ENCODE results near the gene PROX1.

Gene PROX1

GRCh38 chr1:213979751-213980586, 7.8 kb upstream of the PROX1 start:
- no peaks in the 10 kb centered on the region for H3K9me3 ChIP-seq
- no peaks in the 10 kb centered on the region for H3K4me1 ChIP-seq (ENCODE audit: control insufficient read depth in 1 of 2, insufficient read depth in 1 of 2, low read depth in 1 of 2, low read length in 1 of 2)
- H3K27me3 ChIP-seq = peaks cover 93% of the 10 kb centered on the region
- no peak overlapping the region for H3K4me3 ChIP-seq (ENCODE audit: low read depth in 1 of 2, low read length in 1 of 2)
- H3K36me3 ChIP-seq = no peaks in the 10 kb centered on the region
- no peak for TF ChIP-seq CTCF (IDR thresholded peaks at IDR 0.05)
- no peak overlapping the region for H3K27ac ChIP-seq

GRCh38 chr1:213980906-213981305, 6.9 kb upstream of the PROX1 start:
- H3K4me3 ChIP-seq (ENCODE audit: low read depth in 1 of 2, low read length in 1 of 2) = no peak overlapping the region
- H3K36me3 ChIP-seq = no peaks in the 10 kb centered on the region
- H3K27ac ChIP-seq = no peak overlapping the region
- H3K27me3 ChIP-seq = peaks cover 97% of the 10 kb centered on the region
- H3K9me3 ChIP-seq = no peaks in the 10 kb centered on the region
- no peaks in the 10 kb centered on the region for H3K4me1 ChIP-seq (ENCODE audit: control insufficient read depth in 1 of 2, insufficient read depth in 1 of 2, low read depth in 1 of 2, low read length in 1 of 2)
- TF ChIP-seq CTCF (IDR thresholded peaks at IDR 0.05) = no peak

GRCh38 chr1:213982289-213982671, 5.5 kb upstream of the PROX1 start:
- H3K4me3 ChIP-seq (ENCODE audit: low read depth in 1 of 2, low read length in 1 of 2) = no peak overlapping the region
- no peak for TF ChIP-seq CTCF (IDR thresholded peaks at IDR 0.05)
- no peaks in the 10 kb centered on the region for H3K4me1 ChIP-seq (ENCODE audit: control insufficient read depth in 1 of 2, insufficient read depth in 1 of 2, low read depth in 1 of 2, low read length in 1 of 2)
- no peak overlapping the region for H3K27ac ChIP-seq
- H3K27me3 ChIP-seq = peaks cover 100% of the 10 kb centered on the region
- no peaks in the 10 kb centered on the region for H3K36me3 ChIP-seq
- no peaks in the 10 kb centered on the region for H3K9me3 ChIP-seq

- no peak overlapping the region for H3K27ac ChIP-seq
- peaks cover 100% of the 10 kb centered on the region for H3K27me3 ChIP-seq
- no peaks in the 10 kb centered on the region for H3K9me3 ChIP-seq
- TF ChIP-seq CTCF (IDR thresholded peaks at IDR 0.05) = no peak
- no peaks in the 10 kb centered on the region for H3K36me3 ChIP-seq
- no peaks in the 10 kb centered on the region for H3K4me1 ChIP-seq (ENCODE audit: control insufficient read depth in 1 of 2, insufficient read depth in 1 of 2, low read depth in 1 of 2, low read length in 1 of 2)
- no peak overlapping the region for H3K4me3 ChIP-seq (ENCODE audit: low read depth in 1 of 2, low read length in 1 of 2)
Observed at GRCh38 chr1:213982672-213983492, 4.9 kb upstream of the PROX1 start.

- peaks cover 100% of the 10 kb centered on the region for H3K27me3 ChIP-seq
- TF ChIP-seq CTCF (IDR thresholded peaks at IDR 0.05) = no peak
- no peaks in the 10 kb centered on the region for H3K36me3 ChIP-seq
- H3K27ac ChIP-seq = no peak overlapping the region
- H3K9me3 ChIP-seq = no peaks in the 10 kb centered on the region
- H3K4me1 ChIP-seq (ENCODE audit: control insufficient read depth in 1 of 2, insufficient read depth in 1 of 2, low read depth in 1 of 2, low read length in 1 of 2) = no peaks in the 10 kb centered on the region
- no peak overlapping the region for H3K4me3 ChIP-seq (ENCODE audit: low read depth in 1 of 2, low read length in 1 of 2)
Observed at GRCh38 chr1:213983493-213984386, 4.0 kb upstream of the PROX1 start.
